Ishikawa (cell line): Measurements from ENCODE around the gene RAPGEF5.

Experiments
- CEBPB ChIP-seq: IDR thresholded peaks from 2 replicates; pipeline ENCODE4 v1.6.1; 2012
- CREB1 ChIP-seq: IDR thresholded peaks from 2 replicates; pipeline ENCODE4 v1.6.1; 2012; ENCODE audit warnings: low read depth
- EGR1 ChIP-seq: IDR thresholded peaks from 2 replicates; pipeline ENCODE4 v1.6.1; 2012
- EP300 ChIP-seq: IDR thresholded peaks from 2 replicates; pipeline ENCODE4 v1.6.1; 2012; ENCODE audit warnings: borderline replicate concordance
- FOXM1 ChIP-seq: IDR thresholded peaks from 2 replicates; pipeline ENCODE4 v1.6.1; 2012; ENCODE audit warnings: low read depth, borderline replicate concordance
- MAX ChIP-seq: IDR thresholded peaks from 2 replicates; pipeline ENCODE4 v1.6.1; 2012
- NFIC ChIP-seq: IDR thresholded peaks from 2 replicates; pipeline ENCODE4 v1.6.1; 2012
- RAD21 ChIP-seq: IDR thresholded peaks from 2 replicates; pipeline ENCODE4 v1.6.1; 2012; ENCODE audit warnings: low read depth
- REST ChIP-seq: IDR thresholded peaks from 2 replicates; pipeline ENCODE4 v1.6.1; 2012; ENCODE audit warnings: low read depth, mild to moderate bottlenecking
- TAF1 ChIP-seq: IDR thresholded peaks from 2 replicates; pipeline ENCODE4 v1.6.1; 2012; ENCODE audit warnings: low read depth, mild to moderate bottlenecking
- TCF12 ChIP-seq: IDR thresholded peaks from 2 replicates; pipeline ENCODE4 v1.6.1; 2012; ENCODE audit warnings: low read depth
- TEAD4 ChIP-seq: IDR thresholded peaks from 2 replicates; pipeline ENCODE4 v1.6.1; 2012
- USF1 ChIP-seq: IDR thresholded peaks from 2 replicates; pipeline ENCODE4 v1.6.1; 2012
- YY1 ChIP-seq: IDR thresholded peaks from 2 replicates; pipeline ENCODE4 v1.6.1; 2012; ENCODE audit warnings: low read depth
- ZBTB7A ChIP-seq: IDR thresholded peaks from 2 replicates; pipeline ENCODE4 v1.6.1; 2012; ENCODE audit warnings: low read depth

Gene RAPGEF5

GRCh38 chr7:22316914-22317313 is 40.0 kb downstream of the RAPGEF5 start:
- TF ChIP-seq ZBTB7A (no peak), TCF12 (no peak), YY1 (no peak), CREB1 (no peak), EGR1 (no peak), FOXM1 (no peak), CEBPB (no peak), TAF1 (no peak), REST (no peak), TEAD4 (no peak), MAX (no peak), USF1 (no peak), NFIC (no peak), EP300 (no peak), RAD21 (no peak)

- TF ChIP-seq CEBPB: no peak
- TF ChIP-seq MAX: no peak
- TF ChIP-seq EP300: no peak
These were observed 49.1 kb downstream of the RAPGEF5 start for GRCh38 chr7:22307816-22308215.

GRCh38 chr7:22305706-22306105 is 51.2 kb downstream of the RAPGEF5 start:
- TF ChIP-seq EP300: no peak
- TF ChIP-seq TAF1: no peak
- TF ChIP-seq TCF12: no peak
- no peak for TF ChIP-seq EGR1
- TF ChIP-seq NFIC: no peak
- TF ChIP-seq FOXM1: no peak
- TF ChIP-seq CREB1: no peak

- no peak for TF ChIP-seq TEAD4
- TF ChIP-seq YY1: no peak
- no peak for TF ChIP-seq ZBTB7A
- no peak for TF ChIP-seq USF1
- no peak for TF ChIP-seq CREB1
- TF ChIP-seq RAD21: no peak
- no peak for TF ChIP-seq NFIC
- TF ChIP-seq REST: no peak
- no peak for TF ChIP-seq TAF1
- TF ChIP-seq MAX: no peak
- TF ChIP-seq EGR1: no peak
- TF ChIP-seq EP300: no peak
These were observed 54.0 kb downstream of the RAPGEF5 start for GRCh38 chr7:22302951-22303423.

GRCh38 chr7:22302193-22302592 is 54.8 kb downstream of the RAPGEF5 start:
- TF ChIP-seq ZBTB7A (no peak), RAD21 (no peak), TEAD4 (no peak), USF1 (no peak), YY1 (no peak), CREB1 (no peak), CEBPB (no peak), MAX (no peak), FOXM1 (no peak), EGR1 (no peak), EP300 (no peak), TCF12 (no peak), NFIC (no peak), REST (no peak), TAF1 (no peak)
